ENCODE measurements around the gene QSOX1.
A peak's percentile ranks its signal among the peaks of the same experiment; 100 is the strongest.

QSOX1 gene

GRCh38 chr1:180236698-180237509 lies 82.2 kb downstream of the QSOX1 start:
- no peak for DNase-seq

GRCh38 chr1:180237869-180238476 lies 83.3 kb downstream of the QSOX1 start:
- DNase-seq, result no peak

GRCh38 chr1:180238675-180239074 lies 84.0 kb downstream of the QSOX1 start:
- DNase-seq, result no peak

GRCh38 chr1:180239145-180240096 lies 84.8 kb downstream of the QSOX1 start:
- DNase-seq, result no peak

GRCh38 chr1:180241716-180242544 lies 87.3 kb downstream of the QSOX1 start:
- no peak for DNase-seq

GRCh38 chr1:180243517-180244221 lies 89.0 kb downstream of the QSOX1 start:
- DNase-seq, result no peak

- no peak for DNase-seq
Measured at GRCh38 chr1:180244840-180245239, 90.2 kb downstream of the QSOX1 start.

GRCh38 chr1:180246579-180246978 lies 91.9 kb downstream of the QSOX1 start:
- no peak for DNase-seq

- no peak for DNase-seq
Measured at GRCh38 chr1:180247061-180247460, 92.4 kb downstream of the QSOX1 start.

GRCh38 chr1:180247580-180247979 lies 92.9 kb downstream of the QSOX1 start:
- DNase-seq, result no peak

GRCh38 chr1:180248176-180248575 lies 93.5 kb downstream of the QSOX1 start:
- no peak for DNase-seq

GRCh38 chr1:180248731-180249681 lies 94.3 kb downstream of the QSOX1 start:
- no peak for DNase-seq

- no peak for DNase-seq
Measured at GRCh38 chr1:180249725-180250498, 95.2 kb downstream of the QSOX1 start.

- no peak for DNase-seq
Measured at GRCh38 chr1:180250499-180250770, 95.8 kb downstream of the QSOX1 start.

- DNase-seq, result no peak
Measured at GRCh38 chr1:180250883-180251509, 96.3 kb downstream of the QSOX1 start.

- DNase-seq, result no peak
Measured at GRCh38 chr1:180251526-180252305, 97.0 kb downstream of the QSOX1 start.

GRCh38 chr1:180252638-180253536 lies 98.2 kb downstream of the QSOX1 start:
- DNase-seq, result peak; percentile 54
